ENCODE measurements around the gene PHKA1. TPM values are rescaled to one million over a fixed set of nuclear protein-coding genes. Genes with fewer than 3 reads are reported as not detected.
"Not testable (repeated sequence)": the region's sequence is repeated elsewhere in the genome, so short reads cannot be mapped to it uniquely, and the experiment has no call there.

The PHKA1 gene
- total RNA-seq, 1 donor from 2014 or later: 13.0 TPM

GRCh38 chrX:72621163-72621562, 92.9 kb downstream of the PHKA1 start:
- Mint-ChIP-seq H3K4me3 (no peak overlapping the region), H3K27me3 (ENCODE audit: low read depth) (no peaks in the 10 kb centered on the region), H3K4me1 (no peaks in the 10 kb centered on the region), H3K36me3 (peaks cover 13% of the 10 kb centered on the region), H3K27ac (no peak overlapping the region), H3K9me3 (peaks cover 27% of the 10 kb centered on the region)
- no peak for TF ChIP-seq CTCF (IDR thresholded peaks at IDR 0.05; ENCODE audit: unreplicated experiment)
- no peak for DNase-seq (ENCODE audit: low spot score in 2 of 2, unreplicated experiment in 2 of 2)

- no peak for TF ChIP-seq CTCF (IDR thresholded peaks at IDR 0.05; ENCODE audit: unreplicated experiment)
- no peak overlapping the region for H3K27ac Mint-ChIP-seq
- H3K27me3 Mint-ChIP-seq (ENCODE audit: low read depth): no peaks in the 10 kb centered on the region
- H3K4me1 Mint-ChIP-seq: no peaks in the 10 kb centered on the region
- peaks cover 13% of the 10 kb centered on the region for H3K36me3 Mint-ChIP-seq
- no peak overlapping the region for H3K4me3 Mint-ChIP-seq
- DNase-seq (ENCODE audit: low spot score in 2 of 2, unreplicated experiment in 2 of 2): no peak
- peaks cover 27% of the 10 kb centered on the region for H3K9me3 Mint-ChIP-seq
Observed at GRCh38 chrX:72620550-72621145, 93.5 kb downstream of the PHKA1 start.

GRCh38 chrX:72609313-72609712, 104.8 kb downstream of the PHKA1 start:
- H3K27me3 Mint-ChIP-seq (ENCODE audit: low read depth): no peaks in the 10 kb centered on the region
- H3K27ac Mint-ChIP-seq: no peak overlapping the region
- no peak for DNase-seq (ENCODE audit: low spot score in 2 of 2, unreplicated experiment in 2 of 2)

GRCh38 chrX:72604705-72605104, 109.4 kb downstream of the PHKA1 start:
- H3K27me3 Mint-ChIP-seq (ENCODE audit: low read depth): no peaks in the 10 kb centered on the region
- no peak overlapping the region for H3K27ac Mint-ChIP-seq
- no peak for TF ChIP-seq CTCF (IDR thresholded peaks at IDR 0.05; ENCODE audit: unreplicated experiment)
- H3K9me3 Mint-ChIP-seq: peaks cover 9% of the 10 kb centered on the region
- H3K4me3 Mint-ChIP-seq: no peak overlapping the region
- peaks cover 8% of the 10 kb centered on the region for H3K36me3 Mint-ChIP-seq
- no peak for DNase-seq (ENCODE audit: low spot score in 2 of 2, unreplicated experiment in 2 of 2)
- H3K4me1 Mint-ChIP-seq: no peaks in the 10 kb centered on the region

More at GRCh38 chrX:72609313-72609712, 104.8 kb downstream of the PHKA1 start:
- Mint-ChIP-seq H3K36me3 (peaks cover 12% of the 10 kb centered on the region), H3K4me3 (no peak overlapping the region), H3K9me3 (peaks cover 5% of the 10 kb centered on the region), H3K4me1 (no peaks in the 10 kb centered on the region)
- TF ChIP-seq CTCF (IDR thresholded peaks at IDR 0.05; ENCODE audit: unreplicated experiment): no peak

- DNase-seq (ENCODE audit: low spot score in 2 of 2, unreplicated experiment in 2 of 2): no peak
- no peak overlapping the region for H3K4me3 Mint-ChIP-seq
- H3K9me3 Mint-ChIP-seq: peaks cover 9% of the 10 kb centered on the region
- no peak overlapping the region for H3K27ac Mint-ChIP-seq
- H3K27me3 Mint-ChIP-seq (ENCODE audit: low read depth): no peaks in the 10 kb centered on the region
- no peak for TF ChIP-seq CTCF (IDR thresholded peaks at IDR 0.05; ENCODE audit: unreplicated experiment)
- peaks cover 6% of the 10 kb centered on the region for H3K36me3 Mint-ChIP-seq
- no peaks in the 10 kb centered on the region for H3K4me1 Mint-ChIP-seq
Observed at GRCh38 chrX:72604112-72604511, 110.0 kb downstream of the PHKA1 start.

GRCh38 chrX:72591038-72591437, 123.1 kb downstream of the PHKA1 start:
- H3K4me3 Mint-ChIP-seq; DNase-seq (ENCODE audit: low spot score in 2 of 2, unreplicated experiment in 2 of 2); H3K27me3 Mint-ChIP-seq (ENCODE audit: low read depth); H3K27ac Mint-ChIP-seq; H3K4me1 Mint-ChIP-seq: not testable (repeated sequence)
- Mint-ChIP-seq H3K9me3 (peaks cover 57% of the 10 kb centered on the region), H3K36me3 (peaks cover 38% of the 10 kb centered on the region)
